BE2C (cell line): Measurements from ENCODE around the gene LPO.

Source experiments
- DNase-seq: peaks from one replicate; pipeline ENCODE4 v3.0.0-alpha.2; 2020
- H3K27me3 ChIP-seq: fragments of 250-450 bp; sonication (Bioruptor Pico); 2 replicates; pipeline ENCODE4 v1.5.1; 2020; ENCODE audit warnings: mild to moderate bottlenecking
- H3K36me3 ChIP-seq: fragments of 250-450 bp; sonication (Bioruptor Pico); 2 replicates; pipeline ENCODE4 v1.5.1; 2020; ENCODE audit warnings: mild to moderate bottlenecking
- H3K4me1 ChIP-seq: fragments of 250-450 bp; sonication (Bioruptor Pico); 2 replicates; pipeline ENCODE4 v1.5.1; 2020
- H3K4me3 ChIP-seq: 2 replicates; pipeline ENCODE4 v1.5.1; 2011; ENCODE audit warnings: low read depth, low read length
- H3K9me3 ChIP-seq: fragments of 250-450 bp; sonication (Bioruptor Pico); 2 replicates; pipeline ENCODE4 v1.5.1; 2020
- TF ChIP-seq, protein P1 (sequence below): IDR thresholded peaks from 2 replicates; pipeline ENCODE4 v1.5.1; 2012; ENCODE audit warnings: mild to moderate bottlenecking, low read depth, low read length

LPO gene

DNA sequence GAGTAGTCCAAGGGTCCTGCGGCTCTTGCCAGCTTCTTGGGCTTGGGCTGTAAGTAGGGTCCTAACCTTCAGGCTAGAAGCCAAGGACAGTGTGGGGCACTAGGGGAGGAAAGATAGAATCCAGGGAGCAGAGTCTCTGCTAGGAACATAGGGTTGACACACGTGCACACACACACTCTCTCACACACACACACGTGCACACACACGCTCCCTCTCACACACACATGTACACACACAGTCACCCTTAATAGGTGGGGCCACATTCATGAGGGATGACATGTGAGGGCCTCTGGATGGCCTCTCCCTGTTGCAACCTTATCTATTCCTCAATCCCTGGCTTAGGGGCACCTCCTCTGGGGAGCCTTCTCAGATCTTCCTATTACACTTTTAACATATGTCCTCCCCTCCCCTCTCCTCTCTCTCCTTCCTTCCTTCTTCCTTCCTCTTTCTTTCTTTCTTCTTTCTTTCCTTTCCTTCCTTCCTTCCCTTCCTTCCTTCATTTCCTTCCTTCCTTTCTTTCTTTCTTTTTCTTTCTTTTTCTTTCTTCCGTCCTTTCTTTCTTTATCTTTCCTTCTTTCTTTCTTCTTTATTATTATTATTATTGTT is 42.8 kb upstream of the LPO start:
- no peak for DNase-seq
- TF ChIP-seq, protein P1, sequence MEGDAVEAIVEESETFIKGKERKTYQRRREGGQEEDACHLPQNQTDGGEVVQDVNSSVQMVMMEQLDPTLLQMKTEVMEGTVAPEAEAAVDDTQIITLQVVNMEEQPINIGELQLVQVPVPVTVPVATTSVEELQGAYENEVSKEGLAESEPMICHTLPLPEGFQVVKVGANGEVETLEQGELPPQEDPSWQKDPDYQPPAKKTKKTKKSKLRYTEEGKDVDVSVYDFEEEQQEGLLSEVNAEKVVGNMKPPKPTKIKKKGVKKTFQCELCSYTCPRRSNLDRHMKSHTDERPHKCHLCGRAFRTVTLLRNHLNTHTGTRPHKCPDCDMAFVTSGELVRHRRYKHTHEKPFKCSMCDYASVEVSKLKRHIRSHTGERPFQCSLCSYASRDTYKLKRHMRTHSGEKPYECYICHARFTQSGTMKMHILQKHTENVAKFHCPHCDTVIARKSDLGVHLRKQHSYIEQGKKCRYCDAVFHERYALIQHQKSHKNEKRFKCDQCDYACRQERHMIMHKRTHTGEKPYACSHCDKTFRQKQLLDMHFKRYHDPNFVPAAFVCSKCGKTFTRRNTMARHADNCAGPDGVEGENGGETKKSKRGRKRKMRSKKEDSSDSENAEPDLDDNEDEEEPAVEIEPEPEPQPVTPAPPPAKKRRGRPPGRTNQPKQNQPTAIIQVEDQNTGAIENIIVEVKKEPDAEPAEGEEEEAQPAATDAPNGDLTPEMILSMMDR = no peak

DNA sequence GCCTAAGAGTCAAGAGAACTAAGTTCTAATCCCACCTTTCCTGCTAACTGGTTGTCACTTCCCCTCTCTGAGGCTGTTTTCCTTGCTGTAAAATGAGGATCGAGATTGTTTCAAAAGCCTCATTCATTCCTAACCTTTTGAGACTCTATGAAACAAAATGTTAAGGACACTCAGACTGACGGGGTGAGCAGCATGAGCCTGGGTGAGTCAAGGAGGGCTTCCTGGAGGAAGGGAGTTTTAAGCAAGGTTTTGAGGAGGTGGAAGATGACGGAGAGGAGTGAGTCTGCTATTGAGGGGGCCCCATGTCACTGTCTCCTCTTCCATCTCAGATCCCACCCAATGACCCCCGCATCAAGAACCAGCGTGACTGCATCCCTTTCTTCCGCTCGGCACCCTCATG is 41.8 kb upstream of the LPO start:
- Histone ChIP-seq H3K4me1 (no peaks in the 10 kb centered on the region), H3K9me3 (no peaks in the 10 kb centered on the region), H3K4me3 (no peak overlapping the region), H3K36me3 (no peaks in the 10 kb centered on the region), H3K27me3 (peaks cover 23% of the 10 kb centered on the region)
- TF ChIP-seq, protein P1 = no peak
- DNase-seq = no peak

More for the DNA sequence above, 42.8 kb upstream of the LPO start:
- Histone ChIP-seq H3K27me3 (peaks cover 23% of the 10 kb centered on the region), H3K4me1 (no peaks in the 10 kb centered on the region), H3K4me3 (no peak overlapping the region), H3K36me3 (no peaks in the 10 kb centered on the region), H3K9me3 (no peaks in the 10 kb centered on the region)

DNA sequence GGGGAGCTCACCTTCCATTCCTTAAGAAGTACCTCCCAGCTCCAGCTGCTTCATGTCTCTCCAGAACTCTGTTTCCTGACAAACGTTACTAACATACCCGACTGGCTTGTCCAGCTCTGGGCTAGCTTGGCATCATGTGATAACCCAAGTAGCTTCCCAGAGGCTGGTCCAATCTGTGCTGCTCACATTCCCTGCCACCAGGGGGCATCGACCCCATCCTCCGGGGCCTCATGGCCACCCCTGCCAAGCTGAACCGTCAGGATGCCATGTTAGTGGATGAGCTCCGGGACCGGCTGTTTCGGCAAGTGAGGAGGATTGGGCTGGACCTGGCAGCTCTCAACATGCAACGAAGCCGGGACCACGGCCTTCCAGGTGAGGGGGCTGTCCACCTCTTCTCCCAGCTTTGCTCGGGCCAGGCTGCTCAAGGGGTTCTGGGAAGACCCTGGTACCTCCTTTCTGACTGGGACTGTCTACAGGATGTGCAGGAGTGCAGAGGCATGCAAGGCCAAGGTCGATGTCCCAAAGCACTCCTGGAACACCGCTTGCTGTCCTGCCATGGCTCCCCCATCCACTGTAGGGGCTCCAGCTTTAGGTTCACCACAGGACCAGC is 38.3 kb upstream of the LPO start:
- peak; percentile 86 for DNase-seq
- Histone ChIP-seq H3K27me3 (peaks cover 18% of the 10 kb centered on the region), H3K36me3 (no peaks in the 10 kb centered on the region), H3K9me3 (no peaks in the 10 kb centered on the region), H3K4me1 (no peaks in the 10 kb centered on the region), H3K4me3 (peak overlapping the region; percentile 31)
- TF ChIP-seq, protein P1 = peak; percentile 87

DNA sequence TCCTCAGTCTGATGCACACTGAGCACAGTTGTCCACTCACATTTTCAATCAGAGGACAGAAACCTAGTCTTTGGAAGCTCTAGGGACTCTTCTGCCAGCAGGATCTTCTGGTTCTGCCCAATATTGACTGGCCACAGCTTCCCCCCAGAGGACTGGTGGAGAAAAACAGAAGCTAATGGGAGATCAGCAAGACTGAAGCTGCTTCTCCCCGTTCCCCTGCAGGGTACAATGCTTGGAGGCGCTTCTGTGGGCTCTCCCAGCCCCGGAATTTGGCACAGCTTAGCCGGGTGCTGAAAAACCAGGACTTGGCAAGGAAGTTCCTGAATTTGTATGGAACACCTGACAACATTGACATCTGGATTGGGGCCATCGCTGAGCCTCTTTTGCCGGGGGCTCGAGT is 35.5 kb upstream of the LPO start:
- Histone ChIP-seq H3K36me3 (no peaks in the 10 kb centered on the region), H3K4me1 (no peaks in the 10 kb centered on the region), H3K9me3 (no peaks in the 10 kb centered on the region), H3K4me3 (no peak overlapping the region), H3K27me3 (peaks cover 4% of the 10 kb centered on the region; the same call in 1 of the 2 replicates)
- TF ChIP-seq, protein P1 = no peak
- DNase-seq = no peak

DNA sequence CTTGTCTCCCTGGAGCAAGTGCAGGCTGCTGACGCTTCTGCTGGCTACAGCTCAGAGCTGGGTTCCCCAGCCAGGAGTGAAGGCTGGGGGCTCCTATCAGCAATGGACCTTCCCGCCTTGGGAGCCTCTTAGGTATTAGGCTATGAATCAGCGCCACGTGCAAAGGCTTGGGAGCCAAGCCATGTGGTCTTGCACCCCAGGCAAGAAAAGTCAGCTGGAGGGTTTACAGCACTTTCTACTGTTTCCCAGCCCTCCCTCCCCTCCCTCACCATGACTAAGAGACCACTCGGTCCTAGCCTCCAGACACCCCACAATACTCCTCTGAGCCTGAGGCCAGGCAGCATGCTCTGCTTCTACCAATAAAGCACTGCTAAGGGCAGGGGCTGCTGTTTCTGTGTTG is 33.6 kb upstream of the LPO start:
- no peak overlapping the region for H3K4me3 ChIP-seq
- H3K9me3 ChIP-seq = no peaks in the 10 kb centered on the region
- no peaks in the 10 kb centered on the region for H3K27me3 ChIP-seq
- DNase-seq = no peak
- TF ChIP-seq, protein P1 = no peak
- no peaks in the 10 kb centered on the region for H3K4me1 ChIP-seq
- no peaks in the 10 kb centered on the region for H3K36me3 ChIP-seq

DNA sequence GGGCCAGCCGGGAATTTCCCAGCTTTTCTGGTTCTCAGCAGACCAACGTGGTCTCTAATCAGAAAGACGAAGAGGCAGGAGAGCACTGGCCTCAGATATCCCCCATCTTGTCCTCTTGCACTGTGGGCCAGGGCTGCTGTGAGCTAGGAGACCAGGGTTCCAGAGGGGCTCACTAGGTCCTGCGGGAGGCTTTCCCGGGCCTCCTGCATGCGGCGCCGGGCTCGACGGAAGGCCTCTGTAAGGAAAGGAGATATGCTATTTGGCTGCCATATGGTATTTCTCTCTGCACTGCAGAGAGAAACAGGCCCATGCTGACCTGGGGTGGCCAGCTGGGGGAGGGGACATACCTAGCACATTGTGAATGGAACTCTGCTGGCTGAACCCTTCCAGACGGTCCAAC is 32.4 kb upstream of the LPO start:
- TF ChIP-seq, protein P1 = no peak
- DNase-seq = no peak
- Histone ChIP-seq H3K9me3 (no peaks in the 10 kb centered on the region), H3K4me3 (no peak overlapping the region), H3K27me3 (no peaks in the 10 kb centered on the region), H3K4me1 (no peaks in the 10 kb centered on the region), H3K36me3 (no peaks in the 10 kb centered on the region)
